Mucosa of stomach (tissue), 1 donor: ENCODE data around the gene MRGPRG.

ENCODE experiments used
- H3K27me3 ChIP-seq: one replicate; pipeline ENCODE4 v1.7.0; 2013; ENCODE audit warnings: mild to moderate bottlenecking, low read length; ENCODE audit not compliant: control insufficient read depth, insufficient read depth
- H3K36me3 ChIP-seq: one replicate; pipeline ENCODE4 v1.7.0; 2013; ENCODE audit warnings: low read length; ENCODE audit not compliant: control insufficient read depth, insufficient read depth
- H3K4me1 ChIP-seq: one replicate; pipeline ENCODE4 v1.7.0; 2013; ENCODE audit warnings: mild to moderate bottlenecking, low read length; ENCODE audit not compliant: control insufficient read depth, insufficient read depth
- H3K4me3 ChIP-seq: one replicate; pipeline ENCODE4 v1.7.0; 2013; ENCODE audit warnings: low read length
- H3K9ac ChIP-seq: one replicate; pipeline ENCODE4 v1.7.0; 2013; ENCODE audit warnings: mild to moderate bottlenecking, low read length, moderate library complexity
- H3K9me3 ChIP-seq: one replicate; pipeline ENCODE4 v1.7.0; 2013; ENCODE audit warnings: mild to moderate bottlenecking, low read length, moderate library complexity; ENCODE audit not compliant: control insufficient read depth
- donor health status: Pancreatic carcinoma.

The MRGPRG gene

GRCh38 chr11:3213659-3214419 is 4.8 kb downstream of the MRGPRG start:
- peaks cover 18% of the 10 kb centered on the region for H3K27me3 ChIP-seq
- no peak overlapping the region for H3K4me3 ChIP-seq
- no peaks in the 10 kb centered on the region for H3K9me3 ChIP-seq
- no peak overlapping the region for H3K9ac ChIP-seq
- no peaks in the 10 kb centered on the region for H3K4me1 ChIP-seq
- no peaks in the 10 kb centered on the region for H3K36me3 ChIP-seq

DNA sequence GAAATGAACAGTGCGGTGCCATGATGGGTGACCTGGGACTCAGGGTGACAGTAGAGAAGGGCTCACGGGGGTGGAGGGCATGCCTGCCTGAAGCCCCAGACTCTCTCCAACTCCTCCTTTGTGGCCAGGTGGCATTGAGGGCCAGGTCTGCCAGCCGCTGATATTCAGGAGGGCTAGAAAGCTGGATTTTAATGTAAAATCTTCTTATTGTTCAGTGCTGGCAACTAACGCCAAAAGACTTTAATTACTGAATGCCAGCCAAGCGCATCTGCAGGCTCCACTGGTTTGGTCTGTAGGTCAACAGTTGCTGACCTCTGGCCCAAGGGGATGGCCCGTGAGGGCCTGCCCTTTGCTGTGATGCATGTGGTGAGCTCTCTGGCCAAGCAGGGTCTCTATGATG is 10.3 kb downstream of the MRGPRG start:
- Histone ChIP-seq H3K4me1 (peaks cover 3% of the 10 kb centered on the region), H3K4me3 (no peak overlapping the region), H3K9ac (no peak overlapping the region), H3K36me3 (no peaks in the 10 kb centered on the region), H3K9me3 (no peaks in the 10 kb centered on the region), H3K27me3 (peaks cover 26% of the 10 kb centered on the region)

GRCh38 chr11:3207526-3208189 is 11.0 kb downstream of the MRGPRG start:
- Histone ChIP-seq H3K27me3 (peaks cover 26% of the 10 kb centered on the region), H3K9me3 (no peaks in the 10 kb centered on the region)

GRCh38 chr11:3206922-3207204 is 11.8 kb downstream of the MRGPRG start:
- Histone ChIP-seq H3K4me3 (no peak overlapping the region), H3K27me3 (peaks cover 32% of the 10 kb centered on the region), H3K9ac (no peak overlapping the region), H3K36me3 (no peaks in the 10 kb centered on the region), H3K4me1 (peaks cover 3% of the 10 kb centered on the region), H3K9me3 (no peaks in the 10 kb centered on the region)

More at GRCh38 chr11:3207526-3208189, 11.0 kb downstream of the MRGPRG start:
- Histone ChIP-seq H3K36me3 (no peaks in the 10 kb centered on the region), H3K4me1 (peaks cover 3% of the 10 kb centered on the region), H3K9ac (no peak overlapping the region), H3K4me3 (no peak overlapping the region)

- H3K27me3 ChIP-seq: peaks cover 35% of the 10 kb centered on the region
- H3K36me3 ChIP-seq: no peaks in the 10 kb centered on the region
Measured at GRCh38 chr11:3206156-3206921, 12.3 kb downstream of the MRGPRG start.

GRCh38 chr11:3205261-3206155 is 13.1 kb downstream of the MRGPRG start:
- H3K9me3 ChIP-seq: no peaks in the 10 kb centered on the region
- peaks cover 40% of the 10 kb centered on the region for H3K27me3 ChIP-seq
- H3K9ac ChIP-seq: no peak overlapping the region
- H3K4me1 ChIP-seq: peaks cover 3% of the 10 kb centered on the region
- no peaks in the 10 kb centered on the region for H3K36me3 ChIP-seq
- no peak overlapping the region for H3K4me3 ChIP-seq

More at GRCh38 chr11:3206156-3206921, 12.3 kb downstream of the MRGPRG start:
- Histone ChIP-seq H3K9me3 (no peaks in the 10 kb centered on the region), H3K4me3 (no peak overlapping the region), H3K9ac (no peak overlapping the region), H3K4me1 (peaks cover 3% of the 10 kb centered on the region)

- peaks cover 3% of the 10 kb centered on the region for H3K4me1 ChIP-seq
- H3K9me3 ChIP-seq: no peaks in the 10 kb centered on the region
- H3K27me3 ChIP-seq: peaks cover 47% of the 10 kb centered on the region
- no peak overlapping the region for H3K4me3 ChIP-seq
- H3K36me3 ChIP-seq: no peaks in the 10 kb centered on the region
- no peak overlapping the region for H3K9ac ChIP-seq
Measured at GRCh38 chr11:3204141-3205015, 14.2 kb downstream of the MRGPRG start.

GRCh38 chr11:3203221-3204043 is 15.2 kb downstream of the MRGPRG start:
- peaks cover 3% of the 10 kb centered on the region for H3K4me1 ChIP-seq

DNA sequence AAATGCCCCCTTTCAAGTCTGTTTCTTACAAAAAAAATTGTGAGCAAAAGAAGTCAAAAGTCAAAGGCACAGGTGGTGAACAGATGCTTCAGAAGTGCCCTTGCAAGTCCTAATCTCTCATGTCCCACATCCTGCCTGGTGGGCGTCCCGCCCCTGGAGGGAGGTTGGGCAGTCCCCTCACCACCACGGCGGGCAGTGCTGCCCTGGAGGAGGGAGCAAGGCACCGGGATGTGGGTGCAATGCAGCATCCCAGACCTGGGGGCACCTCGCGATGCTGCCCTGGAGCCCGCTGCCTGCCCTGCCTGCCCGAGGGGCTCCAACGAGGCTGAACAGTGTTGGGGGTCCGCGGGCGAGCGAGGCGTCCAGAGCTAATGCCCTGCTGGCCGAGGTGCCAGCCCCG is 15.9 kb downstream of the MRGPRG start:
- Histone ChIP-seq H3K9me3 (no peaks in the 10 kb centered on the region), H3K4me3 (no peak overlapping the region), H3K9ac (no peak overlapping the region), H3K36me3 (no peaks in the 10 kb centered on the region), H3K27me3 (peaks cover 47% of the 10 kb centered on the region), H3K4me1 (peaks cover 3% of the 10 kb centered on the region)

More at GRCh38 chr11:3203221-3204043, 15.2 kb downstream of the MRGPRG start:
- H3K27me3 ChIP-seq: peaks cover 47% of the 10 kb centered on the region
- no peaks in the 10 kb centered on the region for H3K9me3 ChIP-seq
- no peaks in the 10 kb centered on the region for H3K36me3 ChIP-seq
- no peak overlapping the region for H3K4me3 ChIP-seq
- H3K9ac ChIP-seq: no peak overlapping the region

- H3K9ac ChIP-seq: no peak overlapping the region
- H3K9me3 ChIP-seq: no peaks in the 10 kb centered on the region
- H3K27me3 ChIP-seq: peaks cover 47% of the 10 kb centered on the region
- no peaks in the 10 kb centered on the region for H3K36me3 ChIP-seq
- H3K4me3 ChIP-seq: no peak overlapping the region
- peaks cover 3% of the 10 kb centered on the region for H3K4me1 ChIP-seq
Measured at GRCh38 chr11:3202305-3202704, 16.3 kb downstream of the MRGPRG start.
